Mesothelial cell of epicardium (in vitro differentiated cells): Measurements from ENCODE around the gene NDUFS2. TPM values are rescaled to one million over a fixed set of nuclear protein-coding genes. Genes with fewer than 3 reads are reported as not detected.

Source experiments
- DNase-seq, 2 experiments: peaks; one replicate each; pipeline ENCODE4 v3.0.0; 2021; ENCODE audit warnings: low spot score in 2 of 2; ENCODE audit not compliant: unreplicated experiment in 2 of 2
- H3K27ac Mint-ChIP-seq: 2 replicates; pipeline ENCODE4 v1.8.0; 2021; ENCODE audit warnings: mixed read lengths
- H3K27me3 Mint-ChIP-seq: 2 replicates; pipeline ENCODE4 v1.8.0; 2021; ENCODE audit warnings: low read depth, mixed read lengths
- H3K36me3 Mint-ChIP-seq: 2 replicates; pipeline ENCODE4 v1.8.0; 2021; ENCODE audit warnings: mixed read lengths
- H3K4me1 Mint-ChIP-seq: 2 replicates; pipeline ENCODE4 v1.8.0; 2021; ENCODE audit warnings: mixed read lengths
- H3K4me3 Mint-ChIP-seq: 2 replicates; pipeline ENCODE4 v1.8.0; 2021; ENCODE audit warnings: mild to moderate bottlenecking, moderate library complexity, mixed read lengths
- H3K9me3 Mint-ChIP-seq: 2 replicates; pipeline ENCODE4 v1.8.0; 2021; ENCODE audit warnings: mixed read lengths
- CTCF ChIP-seq: fragments of 200-600 bp; sonication (generic); IDR thresholded peaks from one replicate; pipeline ENCODE4 v1.5.0; 2021; ENCODE audit warnings: antibody characterized with exemption; ENCODE audit not compliant: unreplicated experiment
- total RNA-seq: library from RNA; stranded (reverse); gene quantifications from 3 replicates; pipeline ENCODE4 v1.2.1, GENCODE V29; 2021

Gene NDUFS2
- total RNA-seq, 1 donor from 2014 or later: 70.1 TPM

GRCh38 chr1:161226320-161226711 is 24.1 kb downstream of the NDUFS2 start:
- peaks cover 4% of the 10 kb centered on the region for H3K36me3 Mint-ChIP-seq
- no peaks in the 10 kb centered on the region for H3K27me3 Mint-ChIP-seq
- no peak overlapping the region for H3K27ac Mint-ChIP-seq
- peaks cover 20% of the 10 kb centered on the region for H3K4me1 Mint-ChIP-seq
- no peaks in the 10 kb centered on the region for H3K9me3 Mint-ChIP-seq
- TF ChIP-seq CTCF: no peak
- DNase-seq: no peak
- H3K4me3 Mint-ChIP-seq: peak overlapping the region; percentile 99

- no peak for TF ChIP-seq CTCF
- Mint-ChIP-seq H3K27ac (no peak overlapping the region), H3K27me3 (no peaks in the 10 kb centered on the region), H3K9me3 (no peaks in the 10 kb centered on the region), H3K4me1 (peaks cover 20% of the 10 kb centered on the region), H3K4me3 (peak overlapping the region; percentile 99), H3K36me3 (peaks cover 4% of the 10 kb centered on the region)
- DNase-seq: no peak
These were observed 24.6 kb downstream of the NDUFS2 start for GRCh38 chr1:161226759-161227158.

- TF ChIP-seq CTCF: peak; percentile 97
- Mint-ChIP-seq H3K36me3 (peaks cover 4% of the 10 kb centered on the region), H3K4me1 (peaks cover 20% of the 10 kb centered on the region), H3K27ac (no peak overlapping the region), H3K9me3 (no peaks in the 10 kb centered on the region), H3K27me3 (no peaks in the 10 kb centered on the region), H3K4me3 (peak overlapping the region; percentile 99)
- peak; percentile 78 to 89 for DNase-seq
These were observed 25.2 kb downstream of the NDUFS2 start for GRCh38 chr1:161227196-161227871.

- Mint-ChIP-seq H3K9me3 (no peaks in the 10 kb centered on the region), H3K4me3 (peak overlapping the region; percentile 7), H3K27ac (no peak overlapping the region), H3K27me3 (no peaks in the 10 kb centered on the region), H3K4me1 (peaks cover 20% of the 10 kb centered on the region), H3K36me3 (peaks cover 4% of the 10 kb centered on the region)
- TF ChIP-seq CTCF: no peak
- no peak for DNase-seq
These were observed 25.9 kb downstream of the NDUFS2 start for GRCh38 chr1:161228032-161228431.

GRCh38 chr1:161229896-161230295 is 27.7 kb downstream of the NDUFS2 start:
- no peaks in the 10 kb centered on the region for H3K9me3 Mint-ChIP-seq
- DNase-seq: no peak
- no peak for TF ChIP-seq CTCF

More at GRCh38 chr1:161229896-161230295, 27.7 kb downstream of the NDUFS2 start:
- H3K27ac Mint-ChIP-seq: no peak overlapping the region
- no peaks in the 10 kb centered on the region for H3K27me3 Mint-ChIP-seq
- no peak overlapping the region for H3K4me3 Mint-ChIP-seq
- H3K36me3 Mint-ChIP-seq: peaks cover 4% of the 10 kb centered on the region
- H3K4me1 Mint-ChIP-seq: peaks cover 20% of the 10 kb centered on the region
